Measurements from ENCODE around the gene TXN.

TXN gene

DNA sequence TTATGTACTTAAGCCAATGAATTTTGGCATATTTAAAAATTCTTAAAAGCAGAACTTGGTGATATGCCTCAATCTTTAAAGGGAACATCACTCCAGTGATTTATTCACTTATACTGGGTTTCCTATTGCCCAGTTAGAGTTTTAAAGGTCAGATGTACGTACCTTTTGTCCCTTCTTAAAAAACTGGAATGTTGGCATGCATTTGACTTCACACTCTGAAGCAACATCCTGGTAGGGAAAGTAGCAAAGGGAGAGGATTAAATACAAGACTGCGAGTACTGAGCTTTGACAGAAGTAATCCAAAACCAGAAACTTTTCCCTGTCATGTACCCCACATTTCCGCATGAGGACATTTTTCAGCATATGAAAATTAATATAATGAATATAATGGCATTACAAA lies 11.7 kb downstream of the TXN start:
- TF ChIP-seq, protein P1, sequence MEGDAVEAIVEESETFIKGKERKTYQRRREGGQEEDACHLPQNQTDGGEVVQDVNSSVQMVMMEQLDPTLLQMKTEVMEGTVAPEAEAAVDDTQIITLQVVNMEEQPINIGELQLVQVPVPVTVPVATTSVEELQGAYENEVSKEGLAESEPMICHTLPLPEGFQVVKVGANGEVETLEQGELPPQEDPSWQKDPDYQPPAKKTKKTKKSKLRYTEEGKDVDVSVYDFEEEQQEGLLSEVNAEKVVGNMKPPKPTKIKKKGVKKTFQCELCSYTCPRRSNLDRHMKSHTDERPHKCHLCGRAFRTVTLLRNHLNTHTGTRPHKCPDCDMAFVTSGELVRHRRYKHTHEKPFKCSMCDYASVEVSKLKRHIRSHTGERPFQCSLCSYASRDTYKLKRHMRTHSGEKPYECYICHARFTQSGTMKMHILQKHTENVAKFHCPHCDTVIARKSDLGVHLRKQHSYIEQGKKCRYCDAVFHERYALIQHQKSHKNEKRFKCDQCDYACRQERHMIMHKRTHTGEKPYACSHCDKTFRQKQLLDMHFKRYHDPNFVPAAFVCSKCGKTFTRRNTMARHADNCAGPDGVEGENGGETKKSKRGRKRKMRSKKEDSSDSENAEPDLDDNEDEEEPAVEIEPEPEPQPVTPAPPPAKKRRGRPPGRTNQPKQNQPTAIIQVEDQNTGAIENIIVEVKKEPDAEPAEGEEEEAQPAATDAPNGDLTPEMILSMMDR (IDR thresholded peaks at IDR 0.05; ENCODE audit: insufficient read depth, low read depth, low read length, missing control alignments) = no peak
- H3K4me3 ChIP-seq (ENCODE audit: low read depth, low read length) = no peak overlapping the region
- DNase-seq (ENCODE audit: low read depth) = no peak

DNA sequence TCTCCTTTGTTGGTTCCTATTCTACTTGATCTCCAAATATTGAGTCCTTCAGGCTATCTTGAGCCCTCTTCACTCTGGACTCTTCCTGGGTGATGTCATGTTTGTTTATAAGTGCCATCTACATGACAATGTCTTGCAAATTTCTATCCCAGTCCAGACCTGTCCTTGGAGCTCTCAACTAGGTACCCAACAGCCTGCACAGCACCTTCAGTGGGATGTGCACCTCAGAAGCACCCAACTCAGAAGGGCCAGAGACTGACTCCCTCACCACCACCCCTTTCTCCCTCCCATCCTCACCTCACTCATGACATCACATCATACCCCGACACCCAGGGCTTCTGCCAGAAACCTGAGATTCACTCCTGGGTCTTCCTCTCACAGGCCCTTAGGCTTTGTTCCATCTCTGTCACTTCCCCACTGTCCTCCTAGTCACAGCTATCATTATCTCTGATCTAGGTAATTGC lies 14.4 kb downstream of the TXN start:
- no peak for DNase-seq (ENCODE audit: low read depth)
- TF ChIP-seq, protein P1 (IDR thresholded peaks at IDR 0.05; ENCODE audit: insufficient read depth, low read depth, low read length, missing control alignments) = no peak
- no peak overlapping the region for H3K4me3 ChIP-seq (ENCODE audit: low read depth, low read length)

GRCh38 chr9:110241260-110241857 lies 14.9 kb downstream of the TXN start:
- H3K4me3 ChIP-seq (ENCODE audit: low read depth, low read length) = no peak overlapping the region
- TF ChIP-seq, protein P1 (IDR thresholded peaks at IDR 0.05; ENCODE audit: insufficient read depth, low read depth, low read length, missing control alignments) = no peak
- DNase-seq (ENCODE audit: low read depth) = no peak

GRCh38 chr9:110240198-110240597 lies 16.1 kb downstream of the TXN start:
- TF ChIP-seq, protein P1 (IDR thresholded peaks at IDR 0.05; ENCODE audit: insufficient read depth, low read depth, low read length, missing control alignments) = no peak
- no peak overlapping the region for H3K4me3 ChIP-seq (ENCODE audit: low read depth, low read length)
- DNase-seq (ENCODE audit: low read depth) = no peak

DNA sequence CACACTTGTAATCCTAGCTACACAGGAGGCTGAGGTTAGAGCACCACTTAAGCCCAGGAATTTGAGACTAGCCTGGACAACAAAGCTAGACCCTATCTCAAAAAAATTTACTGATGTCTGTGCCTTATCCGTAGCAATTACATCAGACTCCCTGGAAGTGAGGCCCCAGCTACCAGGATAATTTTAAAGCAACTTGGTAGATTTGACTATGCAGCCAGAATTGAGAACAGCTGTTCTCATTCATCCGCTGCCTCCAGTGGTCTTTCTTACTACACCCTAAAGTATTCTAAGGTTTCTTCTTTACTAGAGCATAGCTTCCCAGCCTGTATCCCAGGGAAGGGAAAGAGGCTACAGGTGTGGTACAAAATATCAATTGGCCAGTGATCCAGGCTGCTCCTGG lies 28.0 kb downstream of the TXN start:
- no peak for DNase-seq (ENCODE audit: low read depth)
- TF ChIP-seq, protein P1 (IDR thresholded peaks at IDR 0.05; ENCODE audit: insufficient read depth, low read depth, low read length, missing control alignments) = no peak
- no peak overlapping the region for H3K4me3 ChIP-seq (ENCODE audit: low read depth, low read length)

DNA sequence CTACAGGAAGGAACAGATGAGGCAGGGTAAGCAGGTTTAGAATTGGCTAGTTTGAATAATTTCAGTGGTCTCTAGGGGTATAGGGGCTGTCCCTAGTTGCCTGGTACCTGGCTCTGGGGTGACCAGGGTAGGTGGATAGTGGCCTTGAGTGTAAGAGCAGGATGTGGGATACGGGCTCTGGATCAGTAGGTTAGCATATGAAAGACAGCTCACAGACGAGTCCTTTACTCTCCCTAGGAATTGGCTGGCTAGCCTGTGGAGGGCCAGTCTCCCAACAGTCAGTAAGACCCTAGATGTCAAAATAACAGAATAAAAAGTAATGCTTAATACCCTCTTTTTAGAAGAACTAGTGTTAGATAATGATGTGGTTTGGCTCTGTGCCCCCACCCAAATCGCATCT lies 31.7 kb downstream of the TXN start:
- H3K4me3 ChIP-seq (ENCODE audit: low read depth, low read length) = no peak overlapping the region
- no peak for DNase-seq (ENCODE audit: low read depth)
- TF ChIP-seq, protein P1 (IDR thresholded peaks at IDR 0.05; ENCODE audit: insufficient read depth, low read depth, low read length, missing control alignments) = no peak

- TF ChIP-seq, protein P1 (IDR thresholded peaks at IDR 0.05; ENCODE audit: insufficient read depth, low read depth, low read length, missing control alignments) = no peak
- H3K4me3 ChIP-seq (ENCODE audit: low read depth, low read length) = no peak overlapping the region
- DNase-seq (ENCODE audit: low read depth) = no peak
Observed at GRCh38 chr9:110220809-110221208, 35.5 kb downstream of the TXN start.
